Measurements from ENCODE around the gene AADAC. TPM values are rescaled to one million over a fixed set of nuclear protein-coding genes. Genes with fewer than 3 reads are reported as not detected.
"Not testable (repeated sequence)": the region's sequence is repeated elsewhere in the genome, so short reads cannot be mapped to it uniquely, and the experiment has no call there.

AADAC gene
- total RNA-seq, 4 donors from 2014 or later = not detected

DNA sequence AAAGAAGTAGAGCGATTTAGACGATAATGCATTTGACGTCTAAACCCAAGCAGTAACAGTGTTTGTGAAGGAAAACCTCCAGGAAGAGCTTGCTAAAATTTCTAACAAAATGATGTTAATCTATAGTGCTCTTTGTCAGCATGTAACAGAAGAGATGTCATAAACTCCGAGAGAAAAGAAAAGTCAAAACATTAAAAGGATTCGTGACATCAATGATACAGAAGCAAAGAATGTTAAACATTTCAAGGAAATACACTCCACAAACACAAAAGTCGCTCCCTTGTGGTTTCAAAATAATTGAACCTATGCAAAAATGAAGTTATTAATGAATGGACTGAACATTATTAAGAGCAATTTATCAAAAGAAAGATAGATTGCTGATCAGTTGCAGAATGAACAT is 27.9 kb downstream of the AADAC start:
- intact Hi-C loops (cut with DNase I) = no loop called here
- TF ChIP-seq EP300 (IDR thresholded peaks at IDR 0.05) = no peak
- TF ChIP-seq, protein P1, sequence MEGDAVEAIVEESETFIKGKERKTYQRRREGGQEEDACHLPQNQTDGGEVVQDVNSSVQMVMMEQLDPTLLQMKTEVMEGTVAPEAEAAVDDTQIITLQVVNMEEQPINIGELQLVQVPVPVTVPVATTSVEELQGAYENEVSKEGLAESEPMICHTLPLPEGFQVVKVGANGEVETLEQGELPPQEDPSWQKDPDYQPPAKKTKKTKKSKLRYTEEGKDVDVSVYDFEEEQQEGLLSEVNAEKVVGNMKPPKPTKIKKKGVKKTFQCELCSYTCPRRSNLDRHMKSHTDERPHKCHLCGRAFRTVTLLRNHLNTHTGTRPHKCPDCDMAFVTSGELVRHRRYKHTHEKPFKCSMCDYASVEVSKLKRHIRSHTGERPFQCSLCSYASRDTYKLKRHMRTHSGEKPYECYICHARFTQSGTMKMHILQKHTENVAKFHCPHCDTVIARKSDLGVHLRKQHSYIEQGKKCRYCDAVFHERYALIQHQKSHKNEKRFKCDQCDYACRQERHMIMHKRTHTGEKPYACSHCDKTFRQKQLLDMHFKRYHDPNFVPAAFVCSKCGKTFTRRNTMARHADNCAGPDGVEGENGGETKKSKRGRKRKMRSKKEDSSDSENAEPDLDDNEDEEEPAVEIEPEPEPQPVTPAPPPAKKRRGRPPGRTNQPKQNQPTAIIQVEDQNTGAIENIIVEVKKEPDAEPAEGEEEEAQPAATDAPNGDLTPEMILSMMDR (IDR thresholded peaks at IDR 0.05) = no peak
- no peak for TF ChIP-seq POLR2A (IDR thresholded peaks at IDR 0.05; ENCODE audit: low read depth)
- TF ChIP-seq POLR2AphosphoS5 (IDR thresholded peaks at IDR 0.05) = no peak

DNA sequence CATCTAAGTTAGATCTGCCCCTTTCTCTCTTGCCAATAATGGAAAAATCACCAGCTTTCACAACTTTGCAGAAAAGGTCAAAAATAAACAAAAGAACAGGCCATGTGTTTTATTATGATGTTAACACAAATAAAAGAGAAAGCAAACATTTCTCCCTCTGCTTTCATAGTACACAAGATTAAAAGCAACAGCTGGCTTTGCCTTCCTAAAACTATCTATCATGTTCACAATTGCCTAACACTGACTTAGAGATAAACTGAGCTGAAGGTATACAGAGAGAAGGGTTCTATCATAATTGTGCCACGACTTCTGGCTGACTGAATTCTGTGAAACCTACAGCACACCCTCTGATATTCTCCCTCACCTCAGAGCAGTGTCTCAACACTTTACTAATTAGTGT is 29.4 kb downstream of the AADAC start:
- Histone ChIP-seq H3K9me3 (no peaks in the 10 kb centered on the region), H3K4me3 (no peak overlapping the region), H3K27ac (replicated peaks in 1 of 4) (no peak overlapping the region), H3K4me1 (peaks cover 0 to 7% (median 2%) of the 10 kb centered on the region in 4 donors), H3K27me3 (no peaks in the 10 kb centered on the region), H3K36me3 (no peaks in the 10 kb centered on the region)
- DNase-seq (ENCODE audit: extremely low spot score) = no peak
- TF ChIP-seq, protein P1 (IDR thresholded peaks at IDR 0.05) = no peak
- TF ChIP-seq EP300 (IDR thresholded peaks at IDR 0.05) (no peak), POLR2AphosphoS5 (IDR thresholded peaks at IDR 0.05) (no peak), POLR2A (IDR thresholded peaks at IDR 0.05; ENCODE audit: low read depth) (no peak)
- intact Hi-C loops (cut with DNase I) = no loop called here
- WGBS = 25% methylated on average over 1 of the region's 1 CpG

More for the DNA sequence above, 27.9 kb downstream of the AADAC start:
- no peak overlapping the region for H3K4me3 ChIP-seq
- no peaks in the 10 kb centered on the region for H3K27me3 ChIP-seq
- no peak overlapping the region for H3K27ac ChIP-seq (replicated peaks in 1 of 4)
- no peak for DNase-seq (ENCODE audit: extremely low spot score)
- H3K36me3 ChIP-seq = no peaks in the 10 kb centered on the region
- H3K4me1 ChIP-seq = peaks cover 0 to 14% (median 8%) of the 10 kb centered on the region in 4 donors
- no peaks in the 10 kb centered on the region for H3K9me3 ChIP-seq
- WGBS = 84% methylated on average over 6 of the region's 6 CpGs

DNA sequence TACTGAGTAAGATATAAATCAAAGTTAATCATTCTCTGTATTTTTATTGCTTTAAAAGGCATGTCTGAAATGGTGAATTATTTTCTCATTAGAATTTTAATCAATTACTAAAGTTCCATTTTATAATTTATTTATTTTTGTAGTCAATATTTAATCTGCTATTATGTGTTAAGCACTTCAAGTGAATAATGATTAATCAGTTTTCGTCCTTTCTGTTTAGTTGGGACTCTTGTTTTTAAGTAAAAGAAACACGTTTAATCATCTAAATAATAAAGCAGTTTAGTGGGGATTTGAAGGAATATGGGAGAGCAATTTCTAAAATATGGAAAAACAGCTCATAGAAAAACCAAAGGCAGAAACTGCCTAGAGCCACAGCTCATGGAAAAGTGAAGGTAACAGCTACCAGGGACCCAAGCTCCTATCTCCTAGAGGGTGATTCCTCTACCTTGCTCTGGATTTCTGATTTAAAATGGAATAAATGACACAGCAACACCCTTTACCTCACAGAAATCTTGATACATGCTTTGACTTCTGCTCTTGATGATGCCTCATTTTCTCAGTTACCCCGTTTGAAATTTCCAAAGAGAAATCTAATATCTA is 31.5 kb downstream of the AADAC start:
- intact Hi-C loops (cut with DNase I) = no loop called here
- no peak overlapping the region for H3K4me3 ChIP-seq

DNA sequence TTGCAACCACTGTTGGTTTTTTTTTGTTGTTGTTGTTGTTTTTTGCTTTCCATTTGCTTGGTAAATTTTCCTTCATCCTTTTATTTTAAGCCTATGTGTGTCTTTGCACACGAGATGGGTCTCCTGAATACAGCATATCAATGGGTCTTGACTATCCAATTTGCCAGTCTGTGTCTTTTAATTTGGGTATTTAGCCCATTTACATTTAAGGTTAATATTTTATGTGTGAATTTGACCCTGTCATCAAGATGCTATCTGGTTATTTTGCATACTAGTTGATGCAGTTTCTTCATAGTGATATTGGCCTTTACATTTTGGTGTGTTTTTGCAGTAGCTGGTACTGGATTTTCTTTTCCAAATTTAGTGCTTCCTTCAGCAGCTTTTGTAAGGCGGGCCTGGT is 36.1 kb downstream of the AADAC start:
- DNase-seq (ENCODE audit: extremely low spot score); H3K27me3 ChIP-seq; H3K9me3 ChIP-seq; intact Hi-C loops (cut with DNase I); H3K27ac ChIP-seq (replicated peaks in 1 of 4); H3K4me1 ChIP-seq; H3K36me3 ChIP-seq; H3K4me3 ChIP-seq: not testable (repeated sequence)
- 93% methylated on average over 2 of the region's 2 CpGs for WGBS

More for the DNA sequence above, 31.5 kb downstream of the AADAC start:
- no peaks in the 10 kb centered on the region for H3K27me3 ChIP-seq
- peaks cover 0 to 6% (median 4%) of the 10 kb centered on the region in 4 donors for H3K9me3 ChIP-seq
- DNase-seq (ENCODE audit: extremely low spot score) = no peak
- WGBS = 80% methylated on average over 3 of the region's 3 CpGs
- TF ChIP-seq EP300 (IDR thresholded peaks at IDR 0.05) = no peak
- no peak for TF ChIP-seq POLR2AphosphoS5 (IDR thresholded peaks at IDR 0.05)
- TF ChIP-seq POLR2A (IDR thresholded peaks at IDR 0.05; ENCODE audit: low read depth) = no peak
- TF ChIP-seq, protein P1 (IDR thresholded peaks at IDR 0.05) = no peak
- H3K27ac ChIP-seq (replicated peaks in 1 of 4) = no peak overlapping the region
- H3K4me1 ChIP-seq = no peaks in the 10 kb centered on the region
- no peaks in the 10 kb centered on the region for H3K36me3 ChIP-seq

DNA sequence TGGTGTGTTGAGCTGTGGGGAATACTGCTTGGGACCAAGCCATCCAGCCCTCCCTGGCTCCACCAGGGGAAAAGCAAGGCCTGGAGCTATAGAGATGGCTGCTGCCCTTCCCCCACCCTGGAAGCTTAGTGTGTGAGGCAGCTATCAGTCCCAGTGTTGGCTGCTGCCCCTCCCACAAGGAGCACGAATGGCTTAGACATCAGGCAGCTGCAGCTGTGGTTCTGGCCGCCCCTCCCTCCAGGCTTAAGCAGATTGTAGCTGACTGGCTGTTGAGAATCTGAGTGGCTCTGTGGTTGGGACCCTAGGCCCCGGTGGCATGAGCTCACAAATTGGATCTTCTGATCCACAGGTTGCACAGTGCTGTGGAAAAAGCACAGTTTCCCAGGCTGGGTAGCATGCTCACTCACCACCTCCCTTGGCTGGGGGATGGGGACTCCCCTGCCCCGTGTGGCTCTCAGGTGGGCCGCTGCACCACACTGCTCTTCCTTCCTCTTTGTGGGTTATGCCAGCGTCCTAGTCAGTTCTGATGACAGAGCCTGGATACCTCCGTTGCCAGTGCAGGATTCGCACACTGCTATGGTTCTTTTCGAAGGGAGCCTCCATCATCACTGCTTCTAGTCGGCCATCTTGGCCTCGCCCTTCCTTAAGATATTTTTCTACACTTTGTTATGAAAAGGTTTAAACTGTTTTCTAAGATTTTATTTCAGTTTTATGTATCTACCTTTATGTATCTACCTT is 38.3 kb downstream of the AADAC start:
- Histone ChIP-seq H3K27ac (replicated peaks in 1 of 4) (no peak overlapping the region), H3K27me3 (no peaks in the 10 kb centered on the region), H3K4me1 (no peaks in the 10 kb centered on the region), H3K4me3 (no peak overlapping the region), H3K36me3 (no peaks in the 10 kb centered on the region), H3K9me3 (peaks cover 0 to 6% (median 5%) of the 10 kb centered on the region in 4 donors)
- DNase-seq (ENCODE audit: extremely low spot score) = no peak
- 84% methylated on average over 9 of the region's 11 CpGs for WGBS
- intact Hi-C loops (cut with DNase I) = no loop called here
- TF ChIP-seq EP300 (IDR thresholded peaks at IDR 0.05) = no peak
- TF ChIP-seq POLR2AphosphoS5 (IDR thresholded peaks at IDR 0.05) = no peak
- TF ChIP-seq, protein P1 (IDR thresholded peaks at IDR 0.05) = no peak
- TF ChIP-seq POLR2A (IDR thresholded peaks at IDR 0.05; ENCODE audit: low read depth) = no peak
